ENCODE results near the gene DFFB.

Gene DFFB

DNA sequence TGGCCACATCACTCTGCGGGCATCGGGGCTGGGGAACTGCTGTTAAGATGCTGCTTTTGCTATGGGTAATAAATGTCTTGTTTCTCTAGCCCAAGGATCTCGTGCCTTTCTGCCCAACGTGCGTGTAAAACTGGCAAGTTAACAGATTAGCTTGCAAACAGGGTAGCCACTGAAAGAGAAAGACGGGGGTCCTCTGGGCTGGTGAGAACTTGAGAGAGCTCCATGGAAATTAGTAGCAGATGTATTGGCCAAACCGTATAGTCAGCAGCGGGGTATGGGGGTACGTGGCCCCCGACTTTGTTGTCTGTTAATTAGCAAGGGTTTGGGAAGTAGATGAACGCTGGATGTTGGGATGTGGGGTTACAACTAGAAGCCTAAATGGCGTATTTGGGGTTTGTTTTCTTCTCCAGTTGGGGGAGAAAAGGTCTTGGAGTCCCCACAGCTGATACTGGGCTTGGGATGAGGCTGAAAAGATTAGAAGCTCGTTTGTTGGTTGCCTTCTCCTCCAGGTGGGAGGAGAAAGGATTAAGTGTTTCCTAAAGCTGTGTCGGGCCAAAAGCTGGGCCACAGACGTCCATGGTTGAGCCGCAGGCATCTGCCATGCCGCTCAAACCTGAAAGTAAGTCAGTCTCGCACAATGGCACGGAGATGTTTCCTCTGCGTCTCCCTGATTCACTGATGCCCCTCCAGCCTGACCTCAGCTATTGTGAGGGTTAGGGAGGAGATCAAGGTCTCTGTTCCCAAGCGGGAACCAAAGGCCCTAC lies 75.1 kb downstream of the DFFB start:
- DNase-seq = no peak

Data from NCI-H1092 treated with DMSO at 0.1 percent for 48 hours (cell line).